Activated CD4-positive, alpha-beta T cell treated with anti-CD3 and anti-CD28 coated beads for 24 hours (primary cell): ENCODE results near the gene PLD4.

Experiments
- DNase-seq, 2 donors: peaks; one replicate each; pipeline ENCODE4 v3.0.0-alpha.2; 2020; ENCODE audit warnings: low read depth in 2 of 2

Gene PLD4

GRCh38 chr14:104928391-104929133 is 3.9 kb downstream of the PLD4 start:
- DNase-seq: no peak

GRCh38 chr14:104929268-104930230 is 4.9 kb downstream of the PLD4 start:
- no peak for DNase-seq

GRCh38 chr14:104930526-104931303 is 6.0 kb downstream of the PLD4 start:
- no peak for DNase-seq

DNA sequence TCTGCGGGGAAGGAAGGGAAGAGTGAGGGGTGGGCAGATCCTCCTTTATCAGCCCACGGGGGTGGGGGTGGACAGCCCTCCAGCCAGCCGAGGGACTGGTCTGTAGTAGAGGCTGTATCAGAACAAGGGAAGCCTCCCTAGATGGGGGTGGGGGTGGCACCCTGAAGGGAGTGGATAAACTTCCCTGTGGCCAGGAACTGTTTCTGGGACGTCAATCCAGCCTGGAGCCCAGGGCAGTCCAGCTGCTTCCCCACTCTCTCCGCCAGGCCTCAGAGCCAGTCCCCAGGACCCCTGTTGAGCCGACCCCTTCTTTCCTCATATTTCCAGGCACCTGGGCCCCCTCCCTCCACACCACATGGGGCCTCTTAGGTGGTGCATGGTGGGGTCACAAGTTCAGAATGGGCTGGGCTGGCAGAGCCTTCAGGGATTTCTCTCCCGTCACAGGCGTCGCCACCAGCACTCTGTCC is 6.7 kb downstream of the PLD4 start:
- no peak for DNase-seq

- no peak for DNase-seq
Observed at GRCh38 chr14:104931771-104932675, 7.3 kb downstream of the PLD4 start.

GRCh38 chr14:104932676-104933631 is 8.3 kb downstream of the PLD4 start:
- peak; percentile 85 to 90 for DNase-seq

GRCh38 chr14:104933746-104934733 is 9.4 kb downstream of the PLD4 start:
- DNase-seq: no peak

- DNase-seq: no peak
Observed at GRCh38 chr14:104935026-104935650, 10.5 kb downstream of the PLD4 start.

DNA sequence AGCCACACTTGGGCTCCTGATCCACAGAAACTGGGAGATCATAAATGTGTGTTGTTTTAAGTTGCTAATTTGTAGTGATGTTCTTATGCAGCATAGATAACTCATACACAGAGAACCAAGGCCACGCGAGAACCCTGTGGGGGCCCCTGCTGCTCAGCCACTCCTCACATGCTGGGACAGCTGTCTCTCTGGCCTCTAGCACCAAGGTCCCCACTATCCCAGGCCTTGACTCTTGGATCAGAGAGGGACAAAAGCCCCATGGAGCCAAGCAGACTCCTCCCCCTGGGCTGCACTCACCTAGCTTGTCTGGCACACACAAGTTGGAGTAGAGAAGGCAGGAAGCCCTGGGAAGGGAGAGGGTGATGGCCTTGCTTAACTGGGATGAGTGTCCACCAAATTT is 11.3 kb downstream of the PLD4 start:
- DNase-seq: no peak

GRCh38 chr14:104936361-104937155 is 11.9 kb downstream of the PLD4 start:
- DNase-seq: no peak

DNA sequence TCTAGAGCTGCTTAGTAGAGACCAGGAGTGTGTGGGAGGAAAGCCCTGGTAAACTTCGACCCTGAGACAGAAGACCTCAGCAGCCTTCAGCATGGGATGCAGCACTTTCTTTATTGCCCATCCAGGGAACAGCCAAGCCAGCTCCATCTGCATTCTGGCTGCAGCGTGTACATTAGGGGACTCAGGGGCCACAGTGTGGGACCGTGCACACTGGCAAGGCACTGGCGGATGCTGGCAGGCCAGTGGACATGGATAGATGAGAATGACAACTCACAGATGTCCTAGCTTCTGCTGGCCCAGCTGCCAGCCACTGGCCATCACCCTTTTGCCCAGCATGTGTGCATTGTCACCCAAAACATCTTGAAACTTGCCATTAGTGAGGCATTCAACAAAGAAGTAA is 12.5 kb downstream of the PLD4 start:
- no peak for DNase-seq

DNA sequence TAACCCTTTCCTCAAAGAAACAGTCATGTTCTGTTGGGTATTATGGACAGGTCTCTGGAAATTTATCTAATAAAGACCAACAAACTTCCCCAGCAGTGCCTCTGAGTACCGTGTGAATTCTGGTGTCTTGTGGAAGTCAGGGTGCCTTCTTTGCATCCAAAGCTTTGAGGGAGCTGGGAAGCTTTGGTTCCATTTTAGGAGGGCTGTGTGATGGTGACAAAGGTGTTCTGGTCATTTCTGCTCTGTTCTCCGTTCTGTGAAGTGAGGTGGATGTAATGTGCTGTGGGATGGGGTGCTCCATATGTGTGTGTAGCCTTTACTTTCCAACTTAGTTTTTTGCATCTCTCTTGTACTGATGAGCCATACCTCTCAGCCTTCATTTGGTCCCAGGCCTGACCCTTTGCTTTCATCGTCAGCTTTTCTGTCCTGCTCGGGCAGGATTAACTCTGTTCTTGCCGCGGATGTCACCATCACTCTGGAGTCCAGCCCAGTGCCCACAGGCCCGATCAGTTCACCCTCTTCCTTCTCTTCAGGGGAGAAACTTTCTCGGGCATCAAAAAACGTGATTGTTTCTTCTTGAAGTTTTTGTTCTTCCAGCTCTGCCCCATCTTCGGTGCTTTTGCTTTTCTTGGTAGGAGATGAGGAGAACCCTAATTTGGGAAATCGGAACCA is 13.2 kb downstream of the PLD4 start:
- no peak for DNase-seq

- no peak for DNase-seq
Observed at GRCh38 chr14:104938436-104938835, 13.8 kb downstream of the PLD4 start.

- no peak for DNase-seq
Observed at GRCh38 chr14:104938960-104939359, 14.3 kb downstream of the PLD4 start.

- DNase-seq: no peak
Observed at GRCh38 chr14:104939666-104940410, 15.2 kb downstream of the PLD4 start.
